Heart left ventricle (tissue), 16 donors: Measurements from ENCODE around the gene PRSS35. TPM values are rescaled to one million over a fixed set of nuclear protein-coding genes. Genes with fewer than 3 reads are reported as not detected.

Experiments
- ATAC-seq, 4 donors: fragments of 200-7000 bp; cut with Tn5 transposase; one replicate each; pipeline ENCODE4 v1.9.1; 2020 to 2022; ENCODE audit warnings: moderate library complexity in 4 of 4, mild to moderate bottlenecking in 3 of 4, moderate number of reproducible peaks in 1 of 4
- DNase-seq, 5 donors: peaks; one replicate each; pipeline ENCODE4 v3.0.0-alpha.2; 2020
- H3K27ac ChIP-seq, 12 donors: fragments of 200-600 bp; sonication (generic) in 4 of 12; one replicate each; pipeline versions ENCODE4 v1.5.0 to v1.8.0; 2016 to 2022; ENCODE audit warnings: mild to moderate bottlenecking in 2 of 12
- H3K27me3 ChIP-seq, 9 donors: fragments of 200-600 bp; sonication (generic) in 2 of 9; one replicate each; pipeline versions ENCODE4 v1.5.1 to v1.8.0; 2016 to 2022; ENCODE audit warnings: mild to moderate bottlenecking in 3 of 9
- H3K36me3 ChIP-seq, 9 donors: fragments of 200-600 bp; sonication (generic) in 2 of 9; one replicate each; pipeline versions ENCODE4 v1.5.0 to v1.8.0; 2018 to 2022; ENCODE audit warnings: mild to moderate bottlenecking in 2 of 9
- H3K4me1 ChIP-seq, 12 donors: fragments of 200-600 bp; sonication (generic) in 4 of 12; one replicate each; pipeline versions ENCODE4 v1.5.0 to v1.8.0; 2016 to 2022; ENCODE audit warnings: mild to moderate bottlenecking in 3 of 12
- H3K4me3 ChIP-seq, 12 donors: fragments of 200-600 bp; sonication (generic) in 4 of 12; one replicate each; pipeline versions ENCODE4 v1.5.0 to v1.8.0; 2017 to 2022; ENCODE audit warnings: mild to moderate bottlenecking in 9 of 12, moderate library complexity in 4 of 12
- H3K9me3 ChIP-seq, 12 donors: fragments of 200-600 bp; sonication (generic) in 4 of 12; one replicate each; pipeline versions ENCODE4 v1.5.0 to v1.8.0; 2016 to 2022; ENCODE audit warnings: mild to moderate bottlenecking in 1 of 12
- POLR2A ChIP-seq, 2 donors: fragments of 450-650 bp; IDR thresholded peaks; one replicate each; pipeline ENCODE4 v1.6.1; 2017; ENCODE audit warnings: antibody characterized with exemption in 2 of 2, mild to moderate bottlenecking in 2 of 2, moderate library complexity in 2 of 2
- WGBS, 4 donors: extraction: QIAGEN DNeasy Blood & Tissue Kit in 2 of 4; methylation state at CpG; one replicate each; pipeline versions ENCODE4 v1.1.5 to v1.1.7; 2013 to 2018; 5-methylcytosine and 5-hydroxymethylcytosine counted together
- intact Hi-C, 10 donors: fragments of 100-400 bp; cut with DNase I; formaldehyde crosslinking; loops; one replicate each; pipeline versions ENCODE4 v1.11.1 to v1.14.2; 2022
- polyA plus RNA-seq, 2 donors: library from polyadenylated mRNA; stranded (reverse); fragments of 200-250 nt; gene quantifications; one replicate each; pipeline ENCODE4 v1.2.3, GENCODE V29; 2013
- total RNA-seq, 9 donors: library from RNA; depleted of rRNA in 2 of 9; stranded (reverse); fragments of >200 nt in 2 of 9; fragmentation: NEBNext Ultra II Directional in 3 of 9; extraction: Animal tissue kit (Norgen Biotek cat#: 25700) in 3 of 9; gene quantifications; one replicate each; pipeline versions ENCODE4 v1.1.0 to v1.2.4, GENCODE V29; 2016 to 2023
- TF ChIP-seq, protein P1 (sequence below), 12 donors: fragments of 200-600 bp; sonication (generic) in 4 of 12; IDR thresholded peaks; one replicate each; pipeline versions ENCODE4 v1.5.0 to v1.8.0; 2018 to 2022; ENCODE audit warnings: antibody characterized with exemption in 12 of 12, mild to moderate bottlenecking in 5 of 12
- donor health status: ischemic (EF 13 %, LVEDD 7.1; RV severe dilation, severe dysfunction).
- donor health status: healthy with polysubstance abuse.
- donor health status: DM: no; HTN: yes; CAD: no.
- donor health status: DM: no; HTN: no; CAD: no.
- donor health status: ischemic (EF 25% LVEDD 6.9; RV normal size, moderate dysfunction).
- donor health status: ischemic (EF 25% LVEDD 5.7; RV mildly dilated, moderate dysfunction).
- donor health status: healthy.
- donor health status: DM: yes; HTN: yes; CAD: no.
- donor health status: ischemic (EF 35%, LVEDD 5.7; RV mildly dilated, moderate dysfunction).
- donor health status: nonischemic (EF 11% LVEDD 7.7; RV severe dilation, severe dysfunction).
- donor health status: DM: yes; HTN: yes; CAD: no.
- donor health status: PGD.
- donor health status: ischemic (EF 29% LVEDD 5.4; RV normal size, mild dysfunction).
- donor health status: nonischemic (EF 23%, LVEDD 6.1; RV moderate dilation, normal function).

The PRSS35 gene
- total and polyA plus RNA-seq, 11 donors, result 0.08 to 0.75 (median 0.29) TPM; not detected in 5

DNA sequence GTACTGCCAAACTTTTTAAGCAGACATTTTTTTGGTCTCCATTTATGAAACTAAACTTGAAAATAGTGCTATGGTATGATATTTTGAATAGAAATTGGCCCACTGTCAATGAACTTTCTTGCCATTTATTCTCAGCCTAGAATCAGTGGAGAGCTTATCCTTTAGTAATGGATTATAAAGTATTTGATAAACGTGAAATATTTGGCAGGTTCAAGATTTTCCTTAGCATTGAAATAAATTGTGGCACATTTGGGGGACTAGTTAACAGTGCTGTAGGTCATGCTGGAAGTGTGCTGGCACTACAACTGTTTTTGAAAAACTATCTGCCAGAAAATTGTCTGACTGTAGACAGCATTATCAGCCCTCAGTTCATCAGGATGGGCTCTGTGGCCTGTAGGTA, 2.1 kb downstream of the PRSS35 start:
- intact Hi-C loops, result loop anchor here in 9 of 10 donors (1.0 to 10.0 kb wide), 9 partner anchors 82 to 450 kb away; partner anchors contain the start of genes DOP1A (in 5 of the 9), UBE3D (in 5 of the 9) and ME1 (in 1 of the 9)
- peaks cover 0 to 26% (median 0%) of the 10 kb centered on the region in 9 donors for H3K27me3 ChIP-seq

GRCh38 chr6:83514866-83515466, 2.6 kb downstream of the PRSS35 start:
- TF ChIP-seq POLR2A (IDR thresholded peaks at IDR 0.05), result no peak
- TF ChIP-seq, protein P1, sequence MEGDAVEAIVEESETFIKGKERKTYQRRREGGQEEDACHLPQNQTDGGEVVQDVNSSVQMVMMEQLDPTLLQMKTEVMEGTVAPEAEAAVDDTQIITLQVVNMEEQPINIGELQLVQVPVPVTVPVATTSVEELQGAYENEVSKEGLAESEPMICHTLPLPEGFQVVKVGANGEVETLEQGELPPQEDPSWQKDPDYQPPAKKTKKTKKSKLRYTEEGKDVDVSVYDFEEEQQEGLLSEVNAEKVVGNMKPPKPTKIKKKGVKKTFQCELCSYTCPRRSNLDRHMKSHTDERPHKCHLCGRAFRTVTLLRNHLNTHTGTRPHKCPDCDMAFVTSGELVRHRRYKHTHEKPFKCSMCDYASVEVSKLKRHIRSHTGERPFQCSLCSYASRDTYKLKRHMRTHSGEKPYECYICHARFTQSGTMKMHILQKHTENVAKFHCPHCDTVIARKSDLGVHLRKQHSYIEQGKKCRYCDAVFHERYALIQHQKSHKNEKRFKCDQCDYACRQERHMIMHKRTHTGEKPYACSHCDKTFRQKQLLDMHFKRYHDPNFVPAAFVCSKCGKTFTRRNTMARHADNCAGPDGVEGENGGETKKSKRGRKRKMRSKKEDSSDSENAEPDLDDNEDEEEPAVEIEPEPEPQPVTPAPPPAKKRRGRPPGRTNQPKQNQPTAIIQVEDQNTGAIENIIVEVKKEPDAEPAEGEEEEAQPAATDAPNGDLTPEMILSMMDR (IDR thresholded peaks at IDR 0.05), result peak; percentile 60 to 89 (median 76)
- intact Hi-C loops, result loop anchor here (1.0 to 10.0 kb wide), 9 partner anchors 83 to 450 kb away; partner anchors contain the start of genes DOP1A (in 8 of the 10), UBE3D (in 8 of the 10) and ME1 (in 1 of the 10)
- Histone ChIP-seq H3K27ac (no peak overlapping the region), H3K27me3 (peaks cover 0 to 26% (median 0%) of the 10 kb centered on the region in 9 donors), H3K9me3 (no peaks in the 10 kb centered on the region), H3K4me3 (no peak overlapping the region), H3K36me3 (no peaks in the 10 kb centered on the region), H3K4me1 (peaks cover 0 to 13% (median 5%) of the 10 kb centered on the region in 12 donors)
- DNase-seq, result no peak
- peak in 1 of 4 donors; percentile 47 for ATAC-seq
- WGBS, 4 donors, result 17 to 37% (median 25%) methylated on average over 4 of the region's 4 CpGs

More for the DNA sequence above, 2.1 kb downstream of the PRSS35 start:
- no peak for TF ChIP-seq POLR2A (IDR thresholded peaks at IDR 0.05)
- TF ChIP-seq, protein P1 (IDR thresholded peaks at IDR 0.05), result no peak
- Histone ChIP-seq H3K27ac (no peak overlapping the region), H3K4me1 (peaks cover 0 to 13% (median 5%) of the 10 kb centered on the region in 12 donors), H3K4me3 (no peak overlapping the region), H3K36me3 (no peaks in the 10 kb centered on the region), H3K9me3 (no peaks in the 10 kb centered on the region)
- no peak for ATAC-seq
- 58 to 67% (median 67%) methylated on average over 1 of the region's 1 CpG for WGBS, 4 donors
- no peak for DNase-seq

GRCh38 chr6:83517500-83517899, 5.2 kb downstream of the PRSS35 start:
- Histone ChIP-seq H3K9me3 (no peaks in the 10 kb centered on the region), H3K36me3 (no peaks in the 10 kb centered on the region), H3K27me3 (peaks cover 0 to 18% (median 0%) of the 10 kb centered on the region in 9 donors), H3K4me3 (no peak overlapping the region), H3K4me1 (peaks cover 0 to 7% (median under 1%) of the 10 kb centered on the region in 12 donors), H3K27ac (no peak overlapping the region)
- no peak for ATAC-seq
- DNase-seq, result no peak
- WGBS, 4 donors, result 72 to 83% (median 80%) methylated on average over 1 of the region's 1 CpG
- intact Hi-C loops, result loop anchor here in 6 of 10 donors (5.0 to 10.0 kb wide), 2 partner anchors 450 to 453 kb away; partner anchors contain the start of genes DOP1A (in 6 of the 6) and UBE3D (in 6 of the 6)
- TF ChIP-seq, protein P1 (IDR thresholded peaks at IDR 0.05), result no peak
- TF ChIP-seq POLR2A (IDR thresholded peaks at IDR 0.05), result no peak

DNA sequence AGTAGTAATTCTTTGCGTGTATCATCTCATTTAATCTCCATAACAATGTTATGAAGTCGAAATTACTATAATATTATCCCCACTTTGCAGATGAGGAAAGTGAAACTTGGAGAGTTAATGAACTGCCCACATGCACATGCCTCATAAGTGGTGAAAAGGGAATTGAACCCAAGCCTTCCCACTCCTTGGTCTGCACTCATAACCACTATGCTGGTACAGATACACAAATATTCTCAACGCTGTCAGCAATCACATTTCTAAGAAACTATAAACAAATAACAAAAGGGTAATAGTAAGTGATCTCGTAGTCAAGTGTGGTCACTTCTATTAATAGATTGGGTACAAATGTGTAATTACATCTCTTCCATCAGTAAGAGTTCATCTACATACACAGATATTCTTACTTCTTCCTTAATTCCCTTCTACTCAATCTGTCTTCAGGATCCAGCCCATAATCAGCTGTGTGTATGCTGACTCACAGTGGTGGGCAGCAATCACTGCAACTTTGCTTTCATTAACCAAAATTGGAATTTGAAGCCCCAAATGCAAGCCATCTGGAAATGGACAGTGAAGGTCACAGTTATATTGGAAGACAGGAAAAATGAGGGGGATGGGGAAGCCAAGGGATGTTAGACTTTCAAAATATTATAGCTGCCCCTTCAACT, 6.6 kb downstream of the PRSS35 start:
- H3K4me3 ChIP-seq, result no peak overlapping the region
- no peak for ATAC-seq
- WGBS, 4 donors, result 72 to 79% (median 75%) methylated on average over 4 of the region's 4 CpGs
- no peak for DNase-seq
- TF ChIP-seq, protein P1 (IDR thresholded peaks at IDR 0.05), result peak in 4 of 12 donors; percentile 8 to 27 (median 17)
- no peak for TF ChIP-seq POLR2A (IDR thresholded peaks at IDR 0.05)
- peaks cover 0 to 4% (median 0%) of the 10 kb centered on the region in 9 donors for H3K27me3 ChIP-seq
- intact Hi-C loops, result loop anchor here in 6 of 10 donors (5.0 to 10.0 kb wide), 2 partner anchors 452 to 454 kb away; partner anchors contain the start of genes DOP1A (in 6 of the 6) and UBE3D (in 6 of the 6)
- H3K36me3 ChIP-seq, result no peaks in the 10 kb centered on the region
- no peak overlapping the region for H3K27ac ChIP-seq
- no peaks in the 10 kb centered on the region for H3K9me3 ChIP-seq
- peaks cover 0 to 3% (median 0%) of the 10 kb centered on the region in 12 donors for H3K4me1 ChIP-seq
